ENCODE measurements around the gene HMGCR.

DNA sequence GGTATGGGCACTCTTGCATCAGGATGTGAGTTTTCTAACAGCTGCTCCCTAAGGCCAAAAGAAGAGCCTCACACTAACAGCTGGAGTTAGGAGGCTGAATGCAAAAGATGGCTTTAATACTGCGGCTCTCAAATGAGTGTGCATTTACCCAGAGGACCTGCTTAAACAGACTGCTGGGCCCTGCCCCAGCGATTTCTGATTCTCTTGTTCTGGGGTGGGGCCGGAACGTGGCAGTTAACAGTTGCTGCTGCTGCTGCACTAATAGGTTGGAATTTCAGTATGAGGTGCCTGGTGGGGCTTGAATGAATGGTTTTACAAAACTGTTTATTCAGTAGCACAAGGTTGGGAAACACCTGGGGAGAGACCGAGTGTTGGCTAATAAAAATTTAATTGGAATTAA is 26.1 kb downstream of the HMGCR start:
- TF ChIP-seq POLR2A (IDR thresholded peaks at IDR 0.05), result no peak
- TF ChIP-seq, protein P1, sequence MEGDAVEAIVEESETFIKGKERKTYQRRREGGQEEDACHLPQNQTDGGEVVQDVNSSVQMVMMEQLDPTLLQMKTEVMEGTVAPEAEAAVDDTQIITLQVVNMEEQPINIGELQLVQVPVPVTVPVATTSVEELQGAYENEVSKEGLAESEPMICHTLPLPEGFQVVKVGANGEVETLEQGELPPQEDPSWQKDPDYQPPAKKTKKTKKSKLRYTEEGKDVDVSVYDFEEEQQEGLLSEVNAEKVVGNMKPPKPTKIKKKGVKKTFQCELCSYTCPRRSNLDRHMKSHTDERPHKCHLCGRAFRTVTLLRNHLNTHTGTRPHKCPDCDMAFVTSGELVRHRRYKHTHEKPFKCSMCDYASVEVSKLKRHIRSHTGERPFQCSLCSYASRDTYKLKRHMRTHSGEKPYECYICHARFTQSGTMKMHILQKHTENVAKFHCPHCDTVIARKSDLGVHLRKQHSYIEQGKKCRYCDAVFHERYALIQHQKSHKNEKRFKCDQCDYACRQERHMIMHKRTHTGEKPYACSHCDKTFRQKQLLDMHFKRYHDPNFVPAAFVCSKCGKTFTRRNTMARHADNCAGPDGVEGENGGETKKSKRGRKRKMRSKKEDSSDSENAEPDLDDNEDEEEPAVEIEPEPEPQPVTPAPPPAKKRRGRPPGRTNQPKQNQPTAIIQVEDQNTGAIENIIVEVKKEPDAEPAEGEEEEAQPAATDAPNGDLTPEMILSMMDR (IDR thresholded peaks at IDR 0.05), result no peak
- no peak for TF ChIP-seq EP300 (IDR thresholded peaks at IDR 0.05)

Data from ovary (tissue), 3 donors.